K562 (cell line): ENCODE results near the gene KCNT1. TPM values are rescaled to one million over a fixed set of nuclear protein-coding genes. Genes with fewer than 3 reads are reported as not detected.

ENCODE experiments used
- ATAC-seq: fragments of 200-7000 bp; cut with Tn5 transposase; 3 replicates; pipeline ENCODE4 v1.9.1; 2020; ENCODE audit warnings: moderate library complexity
- BruUV-seq: library from RNA; stranded (reverse); fragments of 400-500 nt; replicated peaks from 2 replicates; lab custom pipeline; 2021; lab: Mats Ljungman, UMichigan
- CTCF ChIA-PET: fragments of 300-600 bp; formaldehyde crosslinking; extraction: SDS; loops from one replicate; lab custom pipeline; 2021; ENCODE audit warnings: low intra/inter-chr PET ratio; lab: Yijun Ruan, JAX
- POLR2A ChIA-PET: fragments of 300-600, 350-650 bp; sonication (Branson Sonifier 250); formaldehyde crosslinking; extraction: SDS; loops from one replicate; lab custom pipeline; 2021; ENCODE audit warnings: antibody characterized with exemption, inconsistent platforms; lab: Yijun Ruan, JAX
- DNase-seq, 4 experiments: peaks; one replicate each; pipeline versions ENCODE4 v3.0.0 to v3.0.0-alpha.2; 2011 to 2018; ENCODE audit warnings: low spot score in 3 of 4, mixed read lengths in 3 of 4; ENCODE audit errors: extremely low read depth in 1 of 4
- FAIRE-seq: peaks from 2 replicates; lab custom pipeline; 2011; peaks lifted over from hg19 to GRCh38; lab: Jason Lieb, UNC
- H2AFZ ChIP-seq: 2 replicates; pipeline ENCODE4 v1.6.0; 2011; ENCODE audit warnings: low read depth, low read length, control low read depth, inconsistent platforms
- H3K27ac ChIP-seq: fragments of 200-600 bp; 3 replicates; pipeline ENCODE4 v1.8.0; 2011; ENCODE audit warnings: low read depth, mild to moderate bottlenecking, control low read depth, inconsistent platforms, low read length, moderate library complexity, mixed read lengths; ENCODE audit errors: extremely low read depth
- H3K27me3 ChIP-seq, 2 experiments: fragments of 300-600 bp in 1 of 2; 2 replicates in 1 of 2; 3 replicates in 1 of 2; pipeline versions ENCODE4 v1.6.0 to v1.8.0; 2011; ENCODE audit warnings: inconsistent platforms in 2 of 2, low read length in 2 of 2, mild to moderate bottlenecking in 1 of 2, mixed read lengths in 1 of 2, moderate library complexity in 1 of 2; ENCODE audit not compliant: control insufficient read depth in 2 of 2, insufficient read depth in 2 of 2
- H3K36me3 ChIP-seq: fragments of 300-600 bp; 3 replicates; pipeline ENCODE4 v1.8.0; 2011; ENCODE audit warnings: mild to moderate bottlenecking, low read length, inconsistent platforms; ENCODE audit not compliant: control insufficient read depth, insufficient read depth
- H3K4me1 ChIP-seq, 2 experiments: fragments of 200-600 bp in 1 of 2; replicated peaks in 1 of 2; 2 replicates in 1 of 2; 3 replicates in 1 of 2; pipeline versions ENCODE4 v1.5.1 to v1.8.0; 2011; ENCODE audit warnings: inconsistent platforms in 2 of 2, low read length in 2 of 2, mild to moderate bottlenecking in 1 of 2, mixed read lengths in 1 of 2, moderate library complexity in 1 of 2; ENCODE audit not compliant: control insufficient read depth in 2 of 2, insufficient read depth in 2 of 2
- H3K4me2 ChIP-seq: 2 replicates; pipeline ENCODE4 v1.6.1; 2011; ENCODE audit warnings: low read length, control low read depth, inconsistent platforms, mixed read lengths; ENCODE audit not compliant: insufficient read depth
- H3K4me3 ChIP-seq: fragments of 200-600 bp; sonication (generic), shearing (Covaris generic); 2 replicates; pipeline ENCODE4 v1.5.1; 2016; ENCODE audit warnings: control low read depth, inconsistent platforms
- H3K79me2 ChIP-seq: fragments of 200-600 bp; 3 replicates; pipeline ENCODE4 v1.8.0; 2011; ENCODE audit warnings: low read length, inconsistent platforms; ENCODE audit not compliant: control insufficient read depth, insufficient read depth
- H3K9ac ChIP-seq, 2 experiments: 2 replicates each; pipeline versions ENCODE4 v1.6.0 to v1.6.1; 2011; ENCODE audit warnings: low read depth in 2 of 2, low read length in 2 of 2, control low read depth in 1 of 2, inconsistent platforms in 1 of 2, mild to moderate bottlenecking in 1 of 2, mixed read lengths in 1 of 2; ENCODE audit not compliant: insufficient read depth in 1 of 2
- H3K9me1 ChIP-seq: one replicate; pipeline ENCODE4 v1.6.0; 2011; ENCODE audit warnings: inconsistent platforms, mild to moderate bottlenecking, low read length, moderate library complexity; ENCODE audit not compliant: control insufficient read depth, insufficient read depth
- H3K9me3 ChIP-seq: replicated peaks from 2 replicates; pipeline ENCODE4 v1.5.1; 2011; ENCODE audit warnings: low read depth, low read length, inconsistent platforms; ENCODE audit not compliant: control insufficient read depth, insufficient read depth
- H4K20me1 ChIP-seq: replicated peaks from 2 replicates; pipeline ENCODE4 v1.6.1; 2011; ENCODE audit warnings: low read length, inconsistent platforms, mixed read lengths; ENCODE audit not compliant: control insufficient read depth, insufficient read depth
- BRF2 ChIP-seq: IDR thresholded peaks from 3 replicates; pipeline ENCODE4 v1.6.1; 2011; ENCODE audit warnings: borderline replicate concordance, mild to moderate bottlenecking; ENCODE audit not compliant: insufficient read length, insufficient read depth
- EP400 ChIP-seq: fragments of 450-650 bp; IDR thresholded peaks from 2 replicates; pipeline ENCODE4 v1.6.1; 2017; ENCODE audit warnings: antibody characterized with exemption, mild to moderate bottlenecking, moderate library complexity
- NFRKB ChIP-seq: fragments of 450-650 bp; IDR thresholded peaks from 2 replicates; pipeline ENCODE4 v1.6.1; 2016; ENCODE audit warnings: low read depth
- NR1H2 ChIP-seq: sonication (generic); formaldehyde crosslinking; IDR thresholded peaks from 2 replicates; pipeline ENCODE4 v1.4.0; 2020; ENCODE audit warnings: mild to moderate bottlenecking, missing genetic modification reagents
- PPARD ChIP-seq: fragments of 250-450 bp; sonication (Bioruptor Pico); IDR thresholded peaks from 2 replicates; pipeline ENCODE4 v1.8.0; 2022; ENCODE audit warnings: inconsistent platforms, mild to moderate bottlenecking, moderate library complexity
- PRMT5 ChIP-seq: sonication (generic); formaldehyde crosslinking; IDR thresholded peaks from 2 replicates; pipeline ENCODE4 v1.5.0; 2020; ENCODE audit warnings: missing genetic modification reagents
- SIN3B ChIP-seq: fragments of 450-650 bp; IDR thresholded peaks from 2 replicates; pipeline ENCODE4 v1.6.1; 2017; ENCODE audit warnings: low read depth, mild to moderate bottlenecking, moderate library complexity
- SMARCB1 ChIP-seq: IDR thresholded peaks from 2 replicates; pipeline ENCODE4 v1.6.1; 2011; ENCODE audit warnings: improper control_type of control experiment, low read depth; ENCODE audit not compliant: insufficient read length
- SMARCE1 ChIP-seq: fragments of 450-650 bp; IDR thresholded peaks from 2 replicates; pipeline ENCODE4 v1.7.1; 2016; ENCODE audit warnings: mild to moderate bottlenecking
- SNRNP70 ChIP-seq: fragments of 200-400 bp; formaldehyde crosslinking; optimal IDR thresholded peaks from 2 replicates; pipeline ENCODE3; 2017; ENCODE audit warnings: low read depth, low read length
- SP1 ChIP-seq: sonication (generic); formaldehyde crosslinking; IDR thresholded peaks from 2 replicates; pipeline ENCODE4 v1.8.1; 2022; ENCODE audit warnings: mild to moderate bottlenecking, missing genetic modification reagents
- TCF15 ChIP-seq: fragments of 250-450 bp; sonication (Bioruptor Pico); IDR thresholded peaks from 2 replicates; pipeline ENCODE4 v1.8.0; 2022; ENCODE audit warnings: moderate library complexity, mild to moderate bottlenecking, inconsistent platforms
- ZC3H8 ChIP-seq: fragments of 450-650 bp; IDR thresholded peaks from 2 replicates; pipeline ENCODE4 v1.6.1; 2017
- ZNF316 ChIP-seq: fragments of 450-650 bp; IDR thresholded peaks from 2 replicates; pipeline ENCODE4 v1.6.1; 2016
- ZNF398 ChIP-seq: fragments of 250-450 bp; sonication (Bioruptor Pico); IDR thresholded peaks from 2 replicates; pipeline ENCODE4 v1.8.0; 2021; ENCODE audit warnings: moderate library complexity, mild to moderate bottlenecking, inconsistent platforms
- ZNF592 ChIP-seq: fragments of 450-650 bp; IDR thresholded peaks from 2 replicates; pipeline ENCODE4 v1.6.1; 2017; ENCODE audit warnings: antibody characterized with exemption, mild to moderate bottlenecking
- WGBS: fragments of 100-300 bp; shearing (Covaris generic); methylation state at CpG from one replicate; pipeline ENCODE4 v1.1.6; 2016; ENCODE audit warnings: low coverage, mixed read lengths; ENCODE audit not compliant: insufficient coverage; ENCODE audit errors: missing lambda C conversion rate; 5-methylcytosine and 5-hydroxymethylcytosine counted together
- in situ Hi-C: fragments of 300-500 bp; cut with MboI; formaldehyde crosslinking; loops from 4 replicates; pipeline ENCODE4 v1.15.0; 2018; ENCODE audit warnings: inconsistent platforms, mixed read lengths
- intact Hi-C: fragments of 100-400 bp; cut with micrococcal nuclease; formaldehyde crosslinking; loops from 2 replicates; pipeline ENCODE4 v1.14.2; 2022
- polyA plus RNA-seq, 8 experiments: library from polyadenylated mRNA; depleted of rRNA in 4 of 8; stranded (reverse) in 5 of 8; unstranded in 3 of 8; fragments of >200 nt; fragmentation: Nextera tagmentation in 2 of 8; fragmentation: Illumina TruSeq in 1 of 8; extraction: Ambion mirVana in 2 of 8; extraction: Trizol in 1 of 8; gene quantifications; 2 replicates each; pipeline versions ENCODE4 v1.2.1 to v1.2.3, GENCODE V29; 2011 to 2014; ENCODE audit warnings: inconsistent platforms in 1 of 8, missing spikeins in 1 of 8
- total RNA-seq, 7 experiments: library from RNA; depleted of rRNA in 6 of 7; stranded (reverse); fragments of >200 nt in 6 of 7; fragmentation: Illumina TruSeq in 2 of 7; extraction: Trizol in 2 of 7; gene quantifications; 2 replicates each; pipeline versions ENCODE4 v1.2.1 to v1.2.3, GENCODE V29; 2011 to 2021; ENCODE audit warnings: low replicate concordance in 1 of 7

The KCNT1 gene
- total and polyA plus RNA-seq, 9 of the 15 experiments (the other 6 are each of a cell fraction or from before 2014, with no cell fraction given): 0.05 TPM; not detected in 8

- Histone ChIP-seq H3K27me3 (peaks cover 52 to 87% of the 10 kb centered on the region in 2 experiments), H3K79me2 (no peaks in the 10 kb centered on the region), H3K9ac (no peak overlapping the region), H3K27ac (no peak overlapping the region), H3K36me3 (no peaks in the 10 kb centered on the region), H4K20me1 (peaks cover 11% of the 10 kb centered on the region), H2AFZ (no peak overlapping the region), H3K4me2 (no peak overlapping the region), H3K9me1 (no peaks in the 10 kb centered on the region), H3K4me3 (no peak overlapping the region), H3K4me1 (peaks cover 0 to 70% of the 10 kb centered on the region in 2 experiments; a peak in 2 of 5 replicates), H3K9me3 (no peaks in the 10 kb centered on the region)
- no peak for ATAC-seq
- 4% methylated on average over 36 of the region's 36 CpGs for WGBS
- CTCF ChIA-PET: no interaction called here
- in situ Hi-C loops (no loop called here), intact Hi-C loops (no loop called here)
- no peak for DNase-seq
- no peak for FAIRE-seq
- POLR2A ChIA-PET: interaction anchor here (0.6 to 0.7 kb wide), 2 partner anchors 79 to 940 kb away, joined by 3 read pairs; no protein-coding TSS in a partner anchor
- BruUV-seq: no TSS peak
- TF ChIP-seq ZNF316: no peak
- TF ChIP-seq BRF2: no peak
- TF ChIP-seq ZNF592: no peak
- TF ChIP-seq PPARD (CRISPR knock-in tag): no peak
- TF ChIP-seq NR1H2: no peak
- TF ChIP-seq EP400: no peak
- TF ChIP-seq SNRNP70: no peak
- no peak for TF ChIP-seq SMARCB1
- TF ChIP-seq SMARCE1: no peak
- no peak for TF ChIP-seq ZC3H8
- no peak for TF ChIP-seq SP1 (CRISPR knock-in tag)
- TF ChIP-seq ZNF398 (CRISPR knock-in tag): no peak
- no peak for TF ChIP-seq PRMT5
- TF ChIP-seq TCF15 (CRISPR knock-in tag): no peak
- TF ChIP-seq NFRKB: no peak
- TF ChIP-seq SIN3B: no peak
Measured at GRCh38 chr9:135788576-135789300, 86.8 kb downstream of the KCNT1 start.
